GM13977 (cell line): Measurements from ENCODE around the gene PKP3.
"Not testable (repeated sequence)": the region's sequence is repeated elsewhere in the genome, so short reads cannot be mapped to it uniquely, and the experiment has no call there.

Source experiments
- DNase-seq: peaks from one replicate; pipeline ENCODE4 v3.0.0; 2012; ENCODE audit warnings: low spot score
- CTCF ChIP-seq: IDR thresholded peaks from 2 replicates; pipeline ENCODE4 v1.5.1; 2012; ENCODE audit warnings: mild to moderate bottlenecking, control low read depth; ENCODE audit not compliant: insufficient read depth; ENCODE audit errors: extremely low read depth, missing control alignments
- in situ Hi-C: fragments of 300-500 bp; cut with MboI; formaldehyde crosslinking; loops from one replicate; pipeline ENCODE4 v1.12.0; 2022; ENCODE audit warnings: low sequenced_read_pairs, low pct_unique_long_range_greater_than_20kb, mixed read lengths, inconsistent platforms; ENCODE audit not compliant: unreplicated experiment

Gene PKP3

DNA sequence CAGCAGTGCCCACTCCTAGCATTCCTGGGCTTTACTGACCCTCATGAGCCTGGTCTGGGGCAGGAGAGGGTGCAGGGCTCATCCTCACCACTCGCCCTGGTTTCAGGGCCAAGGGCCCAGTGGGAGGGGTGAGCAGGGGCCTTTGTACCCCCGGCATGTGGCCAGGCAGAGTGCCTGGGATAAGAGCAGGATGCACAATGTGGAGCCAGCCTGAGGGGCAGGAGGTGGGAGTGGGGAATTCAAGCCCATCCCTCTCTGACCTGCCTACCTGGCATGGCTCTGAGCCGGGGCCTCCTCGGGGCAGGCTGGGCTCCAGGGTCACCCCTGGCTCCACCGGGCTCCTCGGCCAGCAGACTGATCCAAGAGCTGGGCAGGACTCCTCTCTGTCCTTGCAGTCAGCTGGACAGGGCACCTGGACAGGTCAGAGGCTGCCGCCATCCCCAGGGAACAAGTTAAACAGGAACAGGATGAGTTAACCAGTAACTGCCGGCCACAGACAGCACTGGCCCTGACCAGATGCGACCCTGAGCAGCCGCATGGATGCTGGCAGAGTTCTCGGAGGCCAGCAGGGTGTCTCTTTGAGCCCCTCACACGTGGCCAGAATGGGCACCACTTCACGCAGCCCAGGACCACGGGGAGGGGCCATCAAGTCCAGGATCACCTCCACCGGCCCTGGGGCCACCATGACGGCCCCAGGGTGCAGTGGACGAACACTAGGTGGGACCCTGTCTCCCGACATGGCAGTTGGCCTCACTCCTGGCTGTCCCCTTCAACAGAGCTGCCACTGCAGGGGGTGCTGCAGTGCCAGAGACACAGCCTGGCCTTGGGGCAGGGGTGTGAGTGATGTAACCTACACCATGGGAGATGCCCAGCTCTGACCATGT, 15.8 kb downstream of the PKP3 start:
- no peak for TF ChIP-seq CTCF
- in situ Hi-C loops = no loop called here
- DNase-seq = no peak

DNA sequence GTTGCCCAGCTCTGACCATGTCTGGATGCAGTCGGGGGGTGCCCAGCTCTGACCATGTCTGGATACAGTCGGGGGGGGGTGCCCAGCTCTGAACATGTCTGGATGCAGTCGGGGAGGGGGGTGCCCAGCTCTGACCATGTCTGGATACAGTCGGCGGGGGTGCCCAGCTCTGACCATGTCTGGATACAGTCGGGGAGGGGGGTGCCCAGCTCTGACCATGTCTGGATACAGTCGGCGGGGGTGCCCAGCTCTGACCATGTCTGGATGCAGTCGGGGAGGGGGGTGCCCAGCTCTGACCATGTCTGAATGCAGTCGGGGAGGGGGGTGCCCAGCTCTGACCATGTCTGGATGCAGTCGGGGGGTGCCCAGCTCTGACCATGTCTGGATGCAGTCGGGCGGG, 16.7 kb downstream of the PKP3 start:
- in situ Hi-C loops, DNase-seq: not testable (repeated sequence)

- DNase-seq, in situ Hi-C loops: not testable (repeated sequence)
These were observed 17.5 kb downstream of the PKP3 start for GRCh38 chr11:411520-411919.

- DNase-seq = no peak
- in situ Hi-C loops = no loop called here
- no peak for TF ChIP-seq CTCF
These were observed 18.7 kb downstream of the PKP3 start for GRCh38 chr11:412641-413119.

DNA sequence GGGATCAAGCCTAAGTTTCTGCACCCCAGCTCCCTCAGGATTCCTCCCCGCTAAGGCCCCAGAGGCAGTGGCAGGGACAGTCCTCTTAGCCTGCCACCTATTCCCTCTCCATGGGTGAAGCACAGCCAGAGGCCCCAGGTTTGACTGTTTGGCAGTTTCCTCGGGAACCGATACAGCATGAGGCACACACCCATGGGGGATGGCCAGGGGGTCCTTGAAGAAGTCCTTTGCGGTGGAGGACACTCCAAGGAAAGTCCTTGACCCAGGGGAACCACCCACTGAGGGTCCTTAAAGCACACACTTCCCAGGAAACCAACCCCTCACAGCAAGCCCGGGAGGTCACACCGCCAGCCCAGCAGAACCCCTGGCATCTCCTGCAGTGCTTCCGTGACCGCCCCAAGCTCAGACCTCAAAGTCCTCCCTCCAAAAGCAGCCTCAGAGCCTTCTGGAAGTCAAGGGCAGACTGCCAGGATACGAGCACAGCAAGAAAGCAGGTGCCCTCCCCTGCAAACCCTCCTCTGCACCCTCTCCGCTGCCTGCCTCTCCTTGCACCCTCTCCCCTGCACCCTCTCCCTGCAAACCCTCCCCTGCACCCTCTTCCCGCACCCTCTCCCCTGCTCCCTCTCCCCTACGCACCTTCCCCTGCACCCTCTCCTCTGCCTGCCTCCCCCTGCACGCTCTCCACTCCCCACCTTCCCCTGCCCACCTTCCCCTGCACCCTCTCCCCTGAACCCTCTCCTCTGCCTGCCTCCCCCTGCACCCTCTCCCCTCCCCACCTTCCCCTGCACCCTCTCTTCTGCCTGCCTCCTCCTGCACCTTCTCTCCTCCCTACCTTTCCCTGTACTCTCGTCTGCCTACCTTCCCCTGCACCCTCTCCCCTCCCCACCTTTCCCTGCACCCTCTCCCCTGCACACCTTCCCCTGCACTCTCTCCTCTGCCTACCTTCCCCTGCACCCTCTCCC, 19.4 kb downstream of the PKP3 start:
- no peak for TF ChIP-seq CTCF
- in situ Hi-C loops = no loop called here
- DNase-seq = no peak

- in situ Hi-C loops = no loop called here
- no peak for DNase-seq
- no peak for TF ChIP-seq CTCF
These were observed 20.4 kb downstream of the PKP3 start for GRCh38 chr11:414318-414857.

GRCh38 chr11:415640-416041, 21.6 kb downstream of the PKP3 start:
- no peak for TF ChIP-seq CTCF
- no peak for DNase-seq

More at GRCh38 chr11:415640-416041, 21.6 kb downstream of the PKP3 start:
- in situ Hi-C loops = no loop called here
